Testis (tissue), 3 donors: ENCODE results near the gene CSTF3. TPM values are rescaled to one million over a fixed set of nuclear protein-coding genes. Genes with fewer than 3 reads are reported as not detected.
"Not testable (repeated sequence)": the region's sequence is repeated elsewhere in the genome, so short reads cannot be mapped to it uniquely, and the experiment has no call there.

Experiments used
- DNase-seq: peaks from one replicate; pipeline ENCODE4 v3.0.0-alpha.2; 2019
- H3K27ac ChIP-seq, 2 donors: fragments of 200-600 bp; sonication (generic); one replicate each; pipeline ENCODE4 v1.5.1; 2019
- H3K27me3 ChIP-seq: fragments of 200-600 bp; sonication (generic); one replicate; pipeline ENCODE4 v1.5.1; 2019
- H3K36me3 ChIP-seq: fragments of 200-600 bp; sonication (generic); one replicate; pipeline ENCODE4 v1.5.1; 2017; ENCODE audit warnings: low read depth; ENCODE audit errors: missing control alignments
- H3K4me1 ChIP-seq: fragments of 200-600 bp; sonication (generic); one replicate; pipeline ENCODE4 v1.5.1; 2019
- H3K4me3 ChIP-seq, 2 donors: fragments of 200-600 bp; sonication (generic); one replicate each; pipeline ENCODE4 v1.5.1; 2017 to 2019
- H3K9me3 ChIP-seq: fragments of 200-600 bp; sonication (generic); one replicate; pipeline ENCODE4 v1.5.1; 2017
- CTCF ChIP-seq, 3 experiments: fragments of 450-650 bp in 2 of 3; fragments of 200-600 bp in 1 of 3; sonication (generic) in 1 of 3; IDR thresholded peaks; one replicate each; pipeline ENCODE4 v1.5.1; 2016 to 2019; ENCODE audit warnings: antibody characterized with exemption in 3 of 3, mild to moderate bottlenecking in 2 of 3, moderate library complexity in 1 of 3
- POLR2A ChIP-seq: fragments of 450-650 bp; IDR thresholded peaks from one replicate; pipeline ENCODE4 v1.6.1; 2017; ENCODE audit warnings: antibody characterized with exemption, mild to moderate bottlenecking, moderate library complexity
- WGBS, 2 donors: methylation state at CpG; one replicate each; pipeline ENCODE4 v1.1.5; 2018; 5-methylcytosine and 5-hydroxymethylcytosine counted together
- intact Hi-C: fragments of 100-400 bp; cut with DNase I; formaldehyde crosslinking; loops from one replicate; pipeline ENCODE4 v1.15.1; 2023; ENCODE audit warnings: low total_unique reads
- polyA plus RNA-seq: library from polyadenylated mRNA; stranded (reverse); fragments of 350-450 nt; fragmentation: Illumina TruSeq; extraction: RNeasy Lipid Tissue Mini Kit (QIAGEN cat#74804); gene quantifications from one replicate; pipeline ENCODE4 v1.2.3, GENCODE V29; 2014; ENCODE audit warnings: low read depth, low replicate concordance; ENCODE audit not compliant: insufficient read depth
- total RNA-seq, 2 donors: library from RNA; depleted of rRNA; stranded (reverse); fragments of >200 nt; gene quantifications; one replicate each; pipeline ENCODE4 v1.2.3, GENCODE V29; 2016

The CSTF3 gene
- total and polyA plus RNA-seq, 3 donors from 2014 or later = 31.0 to 46.6 (median 46.4) TPM

- Histone ChIP-seq H3K27ac (no peak overlapping the region), H3K36me3 (no peaks in the 10 kb centered on the region), H3K4me3 (no peak overlapping the region), H3K27me3 (no peaks in the 10 kb centered on the region), H3K9me3 (no peaks in the 10 kb centered on the region), H3K4me1 (no peaks in the 10 kb centered on the region)
- no peak for DNase-seq
- TF ChIP-seq CTCF (IDR thresholded peaks at IDR 0.05) (no peak), POLR2A (no peak)
- intact Hi-C loops = no loop called here
- 80 to 87% methylated on average over 8 of the region's 8 CpGs for WGBS, 2 donors
Observed at GRCh38 chr11:33177676-33178336, 16.5 kb upstream of the CSTF3 start.

GRCh38 chr11:33176760-33177159, 15.5 kb upstream of the CSTF3 start:
- H3K27ac ChIP-seq, H3K36me3 ChIP-seq, H3K4me1 ChIP-seq, H3K4me3 ChIP-seq, H3K27me3 ChIP-seq, DNase-seq, intact Hi-C loops, H3K9me3 ChIP-seq: not testable (repeated sequence)
- WGBS, 2 donors = 95 to 97% methylated on average over 5 of the region's 5 CpGs

- Histone ChIP-seq H3K4me1 (peaks cover 3% of the 10 kb centered on the region), H3K9me3 (no peaks in the 10 kb centered on the region), H3K27me3 (no peaks in the 10 kb centered on the region), H3K4me3 (no peak overlapping the region), H3K27ac (no peak overlapping the region), H3K36me3 (no peaks in the 10 kb centered on the region)
- intact Hi-C loops = no loop called here
- DNase-seq = no peak
- 72 to 80% methylated on average over 2 of the region's 2 CpGs for WGBS, 2 donors
- TF ChIP-seq POLR2A (no peak), CTCF (IDR thresholded peaks at IDR 0.05) (no peak)
Observed at GRCh38 chr11:33172996-33173395, 11.7 kb upstream of the CSTF3 start.

- DNase-seq = no peak
- H3K4me1 ChIP-seq = peaks cover 3% of the 10 kb centered on the region
- H3K27ac ChIP-seq = no peak overlapping the region
- intact Hi-C loops = no loop called here
- H3K9me3 ChIP-seq = no peaks in the 10 kb centered on the region
- TF ChIP-seq POLR2A = no peak
- no peak for TF ChIP-seq CTCF (IDR thresholded peaks at IDR 0.05)
- no peaks in the 10 kb centered on the region for H3K27me3 ChIP-seq
- H3K4me3 ChIP-seq = no peak overlapping the region
- H3K36me3 ChIP-seq = no peaks in the 10 kb centered on the region
- WGBS, 2 donors = 84 to 96% methylated on average over 5 of the region's 5 CpGs
Observed at GRCh38 chr11:33172345-33172744, 11.1 kb upstream of the CSTF3 start.

GRCh38 chr11:33171251-33171650, 10.0 kb upstream of the CSTF3 start:
- no peaks in the 10 kb centered on the region for H3K9me3 ChIP-seq
- no peak overlapping the region for H3K27ac ChIP-seq
- H3K36me3 ChIP-seq = no peaks in the 10 kb centered on the region
- DNase-seq = no peak
- no peaks in the 10 kb centered on the region for H3K27me3 ChIP-seq
- peaks cover 3% of the 10 kb centered on the region for H3K4me1 ChIP-seq
- TF ChIP-seq CTCF (IDR thresholded peaks at IDR 0.05) (no peak), POLR2A (no peak)
- 52 to 86% methylated on average over 1 of the region's 1 CpG for WGBS, 2 donors
- intact Hi-C loops = no loop called here
- no peak overlapping the region for H3K4me3 ChIP-seq
